ENCODE measurements around the gene SLC35F6.

DNA sequence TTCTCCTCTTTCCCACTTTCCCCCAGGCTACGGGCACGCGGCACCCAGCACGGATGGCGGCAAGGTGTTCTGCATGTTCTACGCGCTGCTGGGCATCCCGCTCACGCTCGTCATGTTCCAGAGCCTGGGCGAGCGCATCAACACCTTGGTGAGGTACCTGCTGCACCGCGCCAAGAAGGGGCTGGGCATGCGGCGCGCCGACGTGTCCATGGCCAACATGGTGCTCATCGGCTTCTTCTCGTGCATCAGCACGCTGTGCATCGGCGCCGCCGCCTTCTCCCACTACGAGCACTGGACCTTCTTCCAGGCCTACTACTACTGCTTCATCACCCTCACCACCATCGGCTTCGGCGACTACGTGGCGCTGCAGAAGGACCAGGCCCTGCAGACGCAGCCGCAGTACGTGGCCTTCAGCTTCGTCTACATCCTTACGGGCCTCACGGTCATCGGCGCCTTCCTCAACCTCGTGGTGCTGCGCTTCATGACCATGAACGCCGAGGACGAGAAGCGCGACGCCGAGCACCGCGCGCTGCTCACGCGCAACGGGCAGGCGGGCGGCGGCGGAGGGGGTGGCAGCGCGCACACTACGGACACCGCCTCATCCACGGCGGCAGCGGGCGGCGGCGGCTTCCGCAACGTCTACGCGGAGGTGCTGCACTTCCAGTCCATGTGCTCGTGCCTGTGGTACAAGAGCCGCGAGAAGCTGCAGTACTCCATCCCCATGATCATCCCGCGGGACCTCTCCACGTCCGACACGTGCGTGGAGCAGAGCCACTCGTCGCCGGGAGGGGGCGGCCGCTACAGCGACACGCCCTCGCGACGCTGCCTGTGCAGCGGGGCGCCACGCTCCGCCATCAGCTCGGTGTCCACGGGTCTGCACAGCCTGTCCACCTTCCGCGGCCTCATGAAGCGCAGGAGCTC is 36.2 kb upstream of the SLC35F6 start:
- TF ChIP-seq, protein P1, sequence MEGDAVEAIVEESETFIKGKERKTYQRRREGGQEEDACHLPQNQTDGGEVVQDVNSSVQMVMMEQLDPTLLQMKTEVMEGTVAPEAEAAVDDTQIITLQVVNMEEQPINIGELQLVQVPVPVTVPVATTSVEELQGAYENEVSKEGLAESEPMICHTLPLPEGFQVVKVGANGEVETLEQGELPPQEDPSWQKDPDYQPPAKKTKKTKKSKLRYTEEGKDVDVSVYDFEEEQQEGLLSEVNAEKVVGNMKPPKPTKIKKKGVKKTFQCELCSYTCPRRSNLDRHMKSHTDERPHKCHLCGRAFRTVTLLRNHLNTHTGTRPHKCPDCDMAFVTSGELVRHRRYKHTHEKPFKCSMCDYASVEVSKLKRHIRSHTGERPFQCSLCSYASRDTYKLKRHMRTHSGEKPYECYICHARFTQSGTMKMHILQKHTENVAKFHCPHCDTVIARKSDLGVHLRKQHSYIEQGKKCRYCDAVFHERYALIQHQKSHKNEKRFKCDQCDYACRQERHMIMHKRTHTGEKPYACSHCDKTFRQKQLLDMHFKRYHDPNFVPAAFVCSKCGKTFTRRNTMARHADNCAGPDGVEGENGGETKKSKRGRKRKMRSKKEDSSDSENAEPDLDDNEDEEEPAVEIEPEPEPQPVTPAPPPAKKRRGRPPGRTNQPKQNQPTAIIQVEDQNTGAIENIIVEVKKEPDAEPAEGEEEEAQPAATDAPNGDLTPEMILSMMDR (IDR thresholded peaks at IDR 0.05), result no peak
- TF ChIP-seq POLR2AphosphoS5 (IDR thresholded peaks at IDR 0.05; ENCODE audit: insufficient read depth in 1 of 2, low read depth in 1 of 2), result no peak

Data from vagina (tissue), 2 donors.